Measurements from ENCODE around the gene ACRBP.

ACRBP gene

GRCh38 chr12:6647083-6647604 is at the start of gene ACRBP:
Gene ACRBP (minus strand): TSS chr12:6647432. CDS start chr12:6647366, 66 bp downstream.
- FAIRE-seq, result no peak

- FAIRE-seq, result no peak
Observed at GRCh38 chr12:6695313-6696045, 48.2 kb upstream of the ACRBP start.

GRCh38 chr12:6694701-6695100 is 47.5 kb upstream of the ACRBP start:
- no peak for FAIRE-seq

GRCh38 chr12:6693832-6694355 is 46.7 kb upstream of the ACRBP start:
- no peak for FAIRE-seq

- no peak for FAIRE-seq
Observed at GRCh38 chr12:6692888-6693287, 45.7 kb upstream of the ACRBP start.

GRCh38 chr12:6691473-6691872 is 44.2 kb upstream of the ACRBP start:
- no peak for FAIRE-seq

- FAIRE-seq, result peak; percentile 99
Observed at GRCh38 chr12:6688999-6689882, 42.0 kb upstream of the ACRBP start, which contains the start of gene ZNF384. Gene ZNF384 (minus strand): TSS chr12:6689375. CDS start chr12:6679520, 9,855 bp downstream.

- FAIRE-seq, result no peak
Observed at GRCh38 chr12:6688543-6688998, 41.3 kb upstream of the ACRBP start.

GRCh38 chr12:6685814-6686213 is 38.6 kb upstream of the ACRBP start:
- no peak for FAIRE-seq

- no peak for FAIRE-seq
Observed at GRCh38 chr12:6684609-6685008, 37.4 kb upstream of the ACRBP start.

- no peak for FAIRE-seq
Observed at GRCh38 chr12:6676962-6677361, 29.7 kb upstream of the ACRBP start.

GRCh38 chr12:6672143-6672542 is 24.9 kb upstream of the ACRBP start:
- no peak for FAIRE-seq

- no peak for FAIRE-seq
Observed at GRCh38 chr12:6667559-6668210, 20.5 kb upstream of the ACRBP start.

GRCh38 chr12:6666211-6666610 is 19.0 kb upstream of the ACRBP start:
- FAIRE-seq, result no peak

GRCh38 chr12:6664902-6665301 is 17.7 kb upstream of the ACRBP start:
- FAIRE-seq, result no peak

GRCh38 chr12:6662906-6663742 is 15.9 kb upstream of the ACRBP start, which contains the start of gene ING4:
Gene ING4 (minus strand): TSS chr12:6663119. CDS start chr12:6663101, 18 bp downstream.
- peak; percentile 99 for FAIRE-seq

- no peak for FAIRE-seq
Observed at GRCh38 chr12:6662602-6662905, 15.3 kb upstream of the ACRBP start.

- FAIRE-seq, result no peak
Observed at GRCh38 chr12:6653987-6654386, 6.8 kb upstream of the ACRBP start.

GRCh38 chr12:6653342-6653741 is 6.1 kb upstream of the ACRBP start:
- FAIRE-seq, result no peak

GRCh38 chr12:6652391-6652790 is 5.2 kb upstream of the ACRBP start:
- FAIRE-seq, result no peak

- FAIRE-seq, result no peak
Observed at GRCh38 chr12:6650832-6651231, 3.6 kb upstream of the ACRBP start.
